GM06990 (cell line): ENCODE measurements around the gene ABCC9.
"Not testable (repeated sequence)": the region's sequence is repeated elsewhere in the genome, so short reads cannot be mapped to it uniquely, and the experiment has no call there.

Source experiments
- DNase-seq: peaks from one replicate; pipeline ENCODE4 v3.0.0-alpha.2; 2011; ENCODE audit not compliant: insufficient read length; ENCODE audit errors: extremely low read depth
- H3K27me3 ChIP-seq: replicated peaks from 2 replicates; pipeline ENCODE4 v1.6.0; 2011; ENCODE audit warnings: low read length; ENCODE audit not compliant: control insufficient read depth, insufficient read depth
- H3K36me3 ChIP-seq: 2 replicates; pipeline ENCODE4 v1.5.1; 2011; ENCODE audit warnings: low read length; ENCODE audit not compliant: control insufficient read depth, insufficient read depth
- H3K4me3 ChIP-seq: replicated peaks from 2 replicates; pipeline ENCODE4 v1.5.1; 2011; ENCODE audit warnings: low read depth, mild to moderate bottlenecking, control low read depth, low read length
- TF ChIP-seq, protein P1 (sequence below): IDR thresholded peaks from 2 replicates; pipeline ENCODE4 v1.5.1; 2011; ENCODE audit warnings: low read length, control low read depth, mild to moderate bottlenecking, inconsistent platforms; ENCODE audit not compliant: insufficient read depth, poor library complexity, severe bottlenecking

The ABCC9 gene

DNA sequence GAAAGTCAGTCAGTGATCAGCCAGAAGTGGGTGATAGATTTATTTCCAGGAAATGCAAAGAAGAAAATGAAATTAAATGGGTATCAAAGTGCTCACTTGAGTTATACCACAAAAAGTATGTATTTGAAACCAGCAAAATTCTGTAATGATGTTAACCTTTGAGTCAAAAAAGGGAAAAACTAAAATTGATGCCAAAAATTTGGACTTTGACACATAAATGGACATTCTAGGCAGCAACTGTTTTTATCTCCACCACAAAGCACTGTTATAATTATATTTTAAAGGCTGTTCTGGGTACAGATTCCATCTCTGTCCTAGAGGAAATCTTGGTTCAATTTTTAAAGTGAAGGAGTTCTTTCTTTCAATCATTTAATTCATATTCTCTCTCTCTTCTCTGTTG, 135.0 kb downstream of the ABCC9 start:
- Histone ChIP-seq H3K36me3 (no peaks in the 10 kb centered on the region), H3K4me3 (no peak overlapping the region), H3K27me3 (no peaks in the 10 kb centered on the region)
- DNase-seq, result no peak
- TF ChIP-seq, protein P1, sequence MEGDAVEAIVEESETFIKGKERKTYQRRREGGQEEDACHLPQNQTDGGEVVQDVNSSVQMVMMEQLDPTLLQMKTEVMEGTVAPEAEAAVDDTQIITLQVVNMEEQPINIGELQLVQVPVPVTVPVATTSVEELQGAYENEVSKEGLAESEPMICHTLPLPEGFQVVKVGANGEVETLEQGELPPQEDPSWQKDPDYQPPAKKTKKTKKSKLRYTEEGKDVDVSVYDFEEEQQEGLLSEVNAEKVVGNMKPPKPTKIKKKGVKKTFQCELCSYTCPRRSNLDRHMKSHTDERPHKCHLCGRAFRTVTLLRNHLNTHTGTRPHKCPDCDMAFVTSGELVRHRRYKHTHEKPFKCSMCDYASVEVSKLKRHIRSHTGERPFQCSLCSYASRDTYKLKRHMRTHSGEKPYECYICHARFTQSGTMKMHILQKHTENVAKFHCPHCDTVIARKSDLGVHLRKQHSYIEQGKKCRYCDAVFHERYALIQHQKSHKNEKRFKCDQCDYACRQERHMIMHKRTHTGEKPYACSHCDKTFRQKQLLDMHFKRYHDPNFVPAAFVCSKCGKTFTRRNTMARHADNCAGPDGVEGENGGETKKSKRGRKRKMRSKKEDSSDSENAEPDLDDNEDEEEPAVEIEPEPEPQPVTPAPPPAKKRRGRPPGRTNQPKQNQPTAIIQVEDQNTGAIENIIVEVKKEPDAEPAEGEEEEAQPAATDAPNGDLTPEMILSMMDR, result no peak

DNA sequence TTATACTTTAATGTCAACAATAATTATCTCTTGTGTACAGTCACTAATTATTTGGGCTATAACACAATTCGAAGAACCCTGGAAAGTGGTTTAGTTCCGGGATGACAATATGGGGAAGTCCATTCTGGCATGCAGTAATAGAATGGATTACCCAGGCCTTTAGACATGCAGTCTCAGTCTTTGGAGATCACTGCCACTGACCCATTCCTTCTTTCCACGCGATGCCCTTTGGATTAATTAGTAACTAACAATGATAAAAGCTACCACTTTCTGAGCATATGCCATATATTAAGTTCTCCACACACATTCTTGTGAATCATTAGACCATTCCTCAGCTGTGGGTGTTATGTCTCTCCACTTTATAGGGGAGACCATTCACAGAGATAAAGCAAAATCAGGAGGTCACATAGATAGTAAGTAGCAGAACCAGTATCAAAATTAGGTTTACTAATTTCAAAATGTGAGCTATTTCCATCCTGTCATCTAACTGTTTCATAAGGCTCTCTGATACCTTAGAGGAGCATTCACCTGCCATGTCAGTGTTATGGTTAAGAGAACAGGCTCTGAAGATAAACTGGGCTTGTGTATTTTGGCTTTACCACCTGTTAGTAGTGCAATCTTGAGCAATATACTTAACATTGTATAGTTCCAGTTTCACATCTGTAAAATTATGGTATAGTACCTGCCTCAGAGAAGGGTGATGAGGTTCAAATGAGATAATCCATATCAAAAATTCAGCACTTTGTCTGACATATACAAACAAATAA, 139.5 kb downstream of the ABCC9 start:
- Histone ChIP-seq H3K36me3 (no peaks in the 10 kb centered on the region), H3K27me3 (no peaks in the 10 kb centered on the region), H3K4me3 (no peak overlapping the region)
- TF ChIP-seq, protein P1, result no peak
- DNase-seq, result no peak

GRCh38 chr12:21800011-21800410, 141.2 kb downstream of the ABCC9 start:
- Histone ChIP-seq H3K4me3 (no peak overlapping the region), H3K27me3 (no peaks in the 10 kb centered on the region), H3K36me3 (no peaks in the 10 kb centered on the region)
- no peak for DNase-seq
- TF ChIP-seq, protein P1, result no peak

GRCh38 chr12:21797539-21797938, 143.7 kb downstream of the ABCC9 start:
- DNase-seq, result no peak
- H3K4me3 ChIP-seq, result no peak overlapping the region
- H3K36me3 ChIP-seq, result no peaks in the 10 kb centered on the region
- TF ChIP-seq, protein P1, result no peak
- no peaks in the 10 kb centered on the region for H3K27me3 ChIP-seq

DNA sequence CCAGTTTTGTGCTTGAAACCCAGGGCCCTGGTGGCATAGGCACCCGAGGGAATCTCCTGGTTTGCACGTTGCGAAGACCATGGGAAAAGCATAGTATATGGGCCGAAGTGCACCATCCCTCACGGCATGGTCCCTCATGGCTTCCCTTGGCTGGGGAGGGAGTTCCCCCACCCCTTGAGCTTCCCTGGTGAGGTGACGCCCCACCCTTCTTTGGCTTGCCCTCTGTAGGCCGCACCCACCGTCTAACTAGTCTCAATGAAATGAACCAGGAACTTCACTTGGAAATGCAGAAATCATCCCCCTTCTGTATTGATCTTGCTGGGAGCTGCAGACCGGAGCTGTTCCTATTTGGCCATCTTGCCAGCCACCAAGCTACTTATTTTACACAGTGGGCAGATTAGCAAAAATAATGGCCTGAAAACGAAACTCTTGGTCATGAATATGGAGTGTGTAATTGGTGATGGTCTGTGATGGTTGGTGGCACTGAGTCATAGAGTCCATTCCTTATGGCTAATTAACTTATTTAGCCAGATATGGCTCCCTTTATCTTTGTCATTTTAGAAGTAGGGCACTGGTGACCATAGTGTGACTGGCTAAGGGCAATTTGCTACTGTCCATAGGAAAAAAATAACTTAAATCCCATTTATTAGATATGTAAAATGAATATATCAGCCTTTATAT, 145.4 kb downstream of the ABCC9 start:
- Histone ChIP-seq H3K4me3 (no peak overlapping the region), H3K36me3 (no peaks in the 10 kb centered on the region), H3K27me3 (no peaks in the 10 kb centered on the region)
- DNase-seq, result no peak
- TF ChIP-seq, protein P1, result no peak

DNA sequence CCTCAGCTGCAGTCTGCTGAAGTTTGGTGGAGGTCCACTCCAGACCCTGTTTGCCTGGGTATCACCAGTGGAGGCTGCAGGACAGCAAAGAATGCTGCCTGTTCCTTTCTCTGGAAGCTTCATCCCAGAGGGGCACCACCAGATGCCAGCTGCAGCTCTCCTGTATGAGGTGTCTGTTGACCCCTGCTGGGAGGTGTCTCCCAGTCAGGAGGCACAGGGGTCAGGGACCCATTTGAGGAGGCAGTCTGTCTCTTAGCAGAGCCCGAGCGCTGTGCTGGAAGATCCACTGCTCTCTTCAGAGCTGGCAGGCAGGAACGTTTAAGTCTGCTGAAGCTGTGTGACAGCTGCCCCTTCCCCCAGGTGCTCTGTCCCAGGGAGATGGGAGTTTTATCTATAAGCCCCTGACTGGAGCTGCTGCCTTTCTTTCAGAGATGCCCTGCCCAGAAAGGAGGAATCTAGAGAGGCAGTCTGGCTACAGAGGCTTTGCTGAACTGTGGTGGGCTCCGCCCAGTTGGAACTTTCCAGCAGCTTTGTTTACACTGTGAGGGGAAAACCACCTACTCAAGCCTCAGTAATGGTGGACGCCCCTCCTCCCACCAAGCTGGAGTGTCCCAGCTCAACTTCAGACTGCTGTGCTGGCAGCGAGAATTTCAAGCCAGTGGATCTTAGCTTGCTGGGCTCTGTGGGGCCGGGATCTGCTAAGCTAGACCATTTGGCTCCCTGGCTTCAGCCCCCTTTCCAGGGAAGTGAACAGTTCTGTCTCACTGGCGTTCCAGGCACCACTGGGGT, 146.2 kb downstream of the ABCC9 start:
- H3K4me3 ChIP-seq, H3K36me3 ChIP-seq, H3K27me3 ChIP-seq, DNase-seq: not testable (repeated sequence)

GRCh38 chr12:21789687-21790086, 151.5 kb downstream of the ABCC9 start:
- not testable (repeated sequence) for DNase-seq, H3K36me3 ChIP-seq, H3K4me3 ChIP-seq, H3K27me3 ChIP-seq
